ENCODE results near the gene XRCC5.
A peak's percentile ranks its signal among the peaks of the same experiment; 100 is the strongest.

DNA sequence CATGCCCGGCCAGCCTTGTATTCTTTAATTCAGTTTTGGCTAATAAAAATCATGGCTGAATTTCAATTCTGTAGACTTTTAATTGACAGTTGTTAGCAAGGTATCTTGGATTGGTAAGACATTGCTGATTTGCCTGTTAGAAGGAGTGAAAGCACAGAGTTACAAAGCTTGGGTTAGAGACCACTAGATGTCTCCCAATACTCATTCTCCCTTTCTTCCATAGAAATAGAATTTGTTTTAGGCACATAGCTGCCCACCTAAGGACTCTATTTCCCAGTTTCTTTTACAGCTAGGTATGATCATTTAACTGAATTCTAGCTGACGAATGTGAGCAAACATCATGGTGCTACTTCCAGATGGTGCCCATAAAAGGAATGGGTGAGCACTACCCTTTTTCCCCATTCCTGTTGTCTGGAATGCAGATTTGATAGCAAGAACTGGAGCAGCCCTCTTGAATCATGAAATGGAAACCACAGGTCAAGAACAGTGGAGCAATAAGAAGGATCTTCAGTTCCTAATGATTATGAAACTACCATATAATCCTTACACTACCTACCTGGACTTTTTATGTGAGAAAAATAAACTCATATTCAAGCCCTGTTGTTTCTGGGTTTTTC, 45.0 kb upstream of the XRCC5 start:
- no peak for TF ChIP-seq EZH2 (IDR thresholded peaks at IDR 0.05; ENCODE audit: borderline replicate concordance, low read depth, low read length, poor library complexity, severe bottlenecking)
- TF ChIP-seq, protein P1, sequence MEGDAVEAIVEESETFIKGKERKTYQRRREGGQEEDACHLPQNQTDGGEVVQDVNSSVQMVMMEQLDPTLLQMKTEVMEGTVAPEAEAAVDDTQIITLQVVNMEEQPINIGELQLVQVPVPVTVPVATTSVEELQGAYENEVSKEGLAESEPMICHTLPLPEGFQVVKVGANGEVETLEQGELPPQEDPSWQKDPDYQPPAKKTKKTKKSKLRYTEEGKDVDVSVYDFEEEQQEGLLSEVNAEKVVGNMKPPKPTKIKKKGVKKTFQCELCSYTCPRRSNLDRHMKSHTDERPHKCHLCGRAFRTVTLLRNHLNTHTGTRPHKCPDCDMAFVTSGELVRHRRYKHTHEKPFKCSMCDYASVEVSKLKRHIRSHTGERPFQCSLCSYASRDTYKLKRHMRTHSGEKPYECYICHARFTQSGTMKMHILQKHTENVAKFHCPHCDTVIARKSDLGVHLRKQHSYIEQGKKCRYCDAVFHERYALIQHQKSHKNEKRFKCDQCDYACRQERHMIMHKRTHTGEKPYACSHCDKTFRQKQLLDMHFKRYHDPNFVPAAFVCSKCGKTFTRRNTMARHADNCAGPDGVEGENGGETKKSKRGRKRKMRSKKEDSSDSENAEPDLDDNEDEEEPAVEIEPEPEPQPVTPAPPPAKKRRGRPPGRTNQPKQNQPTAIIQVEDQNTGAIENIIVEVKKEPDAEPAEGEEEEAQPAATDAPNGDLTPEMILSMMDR (conservative IDR thresholded peaks at IDR 0.05; ENCODE audit: low read depth, low read length), result peak; percentile 26
